Stimulated activated CD8-positive, alpha-beta memory T cell treated with anti-CD3 and anti-CD28 coated beads, Interleukin-7, amount 100 ng/mL, for 24 hours (primary cell): Measurements from ENCODE around the gene KCNQ1OT1.

Source experiments
- DNase-seq: peaks from one replicate; pipeline ENCODE4 v3.0.0-alpha.2; 2020; ENCODE audit warnings: low read depth

The KCNQ1OT1 gene

GRCh38 chr11:2719831-2720590 is 20.2 kb upstream of the KCNQ1OT1 start:
- no peak for DNase-seq

- no peak for DNase-seq
Measured at GRCh38 chr11:2718817-2719438, 19.1 kb upstream of the KCNQ1OT1 start.

- no peak for DNase-seq
Measured at GRCh38 chr11:2717561-2718325, 17.9 kb upstream of the KCNQ1OT1 start.

DNA sequence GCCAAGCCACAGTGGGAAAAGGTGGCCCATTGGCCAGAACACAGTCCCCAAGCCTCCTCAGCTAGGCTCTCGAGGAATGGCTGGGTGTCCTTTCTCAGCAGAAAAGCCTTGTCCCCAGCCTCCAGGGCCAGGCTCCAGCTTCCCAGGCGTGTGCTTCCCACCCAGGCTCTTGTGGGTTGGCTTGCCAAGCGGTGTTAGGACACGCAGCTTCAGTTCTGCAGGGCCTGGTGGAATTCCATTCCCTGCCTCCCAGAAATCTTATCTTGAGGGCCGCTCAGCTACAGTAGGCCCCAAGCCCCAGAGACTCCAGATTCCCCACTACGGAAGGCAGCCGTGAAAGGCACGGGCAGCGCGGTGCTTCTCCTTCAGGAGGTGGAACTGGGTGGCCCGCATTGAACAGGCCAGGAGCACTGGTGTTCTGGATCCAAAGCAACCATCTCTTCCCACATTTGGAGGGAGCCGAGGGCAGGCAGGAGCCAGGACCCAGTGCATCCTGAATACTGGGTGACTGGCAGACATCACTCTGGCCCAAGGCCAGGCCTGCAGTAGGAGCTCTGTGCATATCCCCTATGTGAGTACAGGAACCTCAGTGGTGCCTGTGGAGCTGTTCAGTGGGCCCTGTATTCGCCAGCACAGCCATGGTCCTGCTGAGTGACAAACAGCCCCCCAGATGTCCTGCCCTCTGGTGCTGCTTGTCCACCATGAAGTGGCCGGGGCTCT is 16.7 kb upstream of the KCNQ1OT1 start:
- no peak for DNase-seq

DNA sequence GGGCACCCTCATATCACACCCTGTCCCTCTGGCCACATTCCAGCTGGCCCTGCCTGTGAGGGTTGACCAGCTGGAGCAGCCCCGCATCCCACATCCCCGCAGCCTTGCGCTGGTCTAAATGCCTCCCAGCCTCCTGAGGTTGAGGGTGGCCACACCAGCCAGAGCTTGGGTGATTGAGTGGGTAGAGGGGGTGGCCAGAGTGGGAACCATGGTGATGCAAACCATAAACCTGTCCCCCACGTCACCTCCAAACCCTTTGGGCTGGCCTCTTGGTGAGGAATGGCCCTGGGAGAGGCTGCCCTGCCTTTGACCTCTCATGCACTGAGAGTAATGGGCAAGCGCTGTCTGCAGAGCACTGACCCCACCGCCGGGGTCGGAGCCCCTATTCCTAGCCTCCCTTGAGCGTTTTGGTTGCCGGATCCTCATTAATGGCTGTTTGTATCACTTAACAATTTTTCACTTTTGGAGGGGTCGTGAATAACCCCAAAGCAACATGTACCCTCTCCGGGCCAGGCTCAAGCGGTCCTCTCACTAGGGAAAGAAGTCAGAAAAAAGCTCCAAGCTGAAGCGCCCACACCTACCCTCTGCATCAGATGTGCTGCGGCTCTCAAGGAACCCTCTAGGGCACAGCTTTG is 16.0 kb upstream of the KCNQ1OT1 start:
- DNase-seq, result no peak

- DNase-seq, result no peak
Measured at GRCh38 chr11:2714871-2715270, 15.1 kb upstream of the KCNQ1OT1 start.

DNA sequence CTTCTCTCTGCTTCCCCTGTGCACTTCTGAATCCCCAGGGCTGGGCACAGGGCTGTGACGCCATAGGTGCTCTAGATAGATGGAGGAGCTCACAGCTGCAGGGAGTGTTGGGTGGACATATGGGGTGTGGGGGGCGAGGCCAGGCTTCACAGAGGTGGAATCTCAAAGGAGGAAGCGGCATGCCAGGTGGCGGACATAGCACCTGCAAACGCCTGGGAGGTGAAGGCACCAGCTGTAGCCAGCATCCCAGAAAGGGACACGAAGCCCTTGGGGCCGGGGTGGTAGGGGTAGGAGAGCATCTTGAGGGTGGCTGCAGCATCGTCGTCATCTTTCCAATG is 14.6 kb upstream of the KCNQ1OT1 start:
- DNase-seq, result no peak

GRCh38 chr11:2713661-2714462 is 14.1 kb upstream of the KCNQ1OT1 start:
- DNase-seq, result no peak

GRCh38 chr11:2713094-2713493 is 13.3 kb upstream of the KCNQ1OT1 start:
- no peak for DNase-seq

DNA sequence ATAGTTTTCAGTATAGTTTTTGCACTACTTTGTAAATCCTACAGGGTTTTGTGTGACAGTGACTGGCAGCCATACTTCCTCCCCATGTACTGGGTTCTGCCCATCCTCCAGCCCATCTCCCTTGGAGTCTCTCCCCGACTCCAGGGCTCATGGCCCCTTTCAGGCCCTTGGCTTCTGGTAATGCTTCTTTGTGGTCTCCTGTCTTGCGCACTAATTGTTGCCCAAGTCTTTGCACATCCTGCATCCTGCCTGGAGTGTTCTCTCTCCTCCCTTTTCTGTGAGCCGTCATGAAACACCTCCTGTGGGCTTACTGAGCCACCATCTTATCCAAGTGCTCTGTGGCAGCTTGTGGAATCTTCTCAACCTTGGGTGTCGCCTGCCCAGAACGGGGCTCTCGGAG is 11.4 kb upstream of the KCNQ1OT1 start:
- no peak for DNase-seq

DNA sequence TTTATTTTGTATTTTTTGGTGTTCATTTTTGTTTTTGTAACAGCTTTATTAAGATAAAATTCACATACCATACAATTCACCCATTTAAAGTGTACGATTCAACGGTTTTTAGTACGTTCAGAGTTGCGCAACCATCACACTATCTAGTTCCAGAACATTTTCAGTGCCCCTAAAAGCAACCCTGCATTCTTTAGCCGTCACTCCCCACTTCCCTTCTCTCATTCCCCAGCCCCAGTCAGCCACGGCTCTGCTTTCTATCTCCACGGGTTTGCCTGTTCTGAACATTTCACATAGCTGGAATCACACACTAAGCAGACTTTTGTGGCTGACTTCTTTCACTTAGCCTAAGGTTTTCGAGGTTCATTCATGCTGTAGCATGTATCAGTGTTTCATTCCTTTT is 9.6 kb upstream of the KCNQ1OT1 start:
- no peak for DNase-seq

DNA sequence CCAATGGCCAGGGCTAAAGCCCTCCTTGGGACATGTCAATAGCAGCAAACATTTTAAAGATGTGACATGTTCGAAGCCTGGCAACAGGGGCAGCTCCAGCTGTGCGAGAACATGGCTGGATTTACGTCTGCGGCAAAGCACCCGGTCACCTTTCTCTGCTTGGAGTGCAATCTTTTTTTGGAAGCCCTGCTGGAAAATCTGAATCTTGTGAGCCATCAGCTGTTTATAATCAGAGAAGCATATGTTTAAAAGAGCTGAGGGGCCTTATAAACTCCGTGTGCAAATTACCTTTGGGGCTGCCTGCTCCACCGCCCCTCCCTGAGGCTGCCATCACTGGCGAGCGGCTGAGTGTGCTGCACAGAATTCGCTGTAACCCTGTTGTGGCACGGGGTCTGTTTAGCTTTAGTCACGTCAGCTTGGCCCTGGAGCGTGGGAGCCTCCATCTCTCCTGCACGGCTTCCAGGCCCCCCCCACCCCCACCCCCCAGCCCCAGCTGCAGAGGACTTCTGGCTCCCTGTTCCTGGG is 9.0 kb upstream of the KCNQ1OT1 start:
- DNase-seq, result no peak

DNA sequence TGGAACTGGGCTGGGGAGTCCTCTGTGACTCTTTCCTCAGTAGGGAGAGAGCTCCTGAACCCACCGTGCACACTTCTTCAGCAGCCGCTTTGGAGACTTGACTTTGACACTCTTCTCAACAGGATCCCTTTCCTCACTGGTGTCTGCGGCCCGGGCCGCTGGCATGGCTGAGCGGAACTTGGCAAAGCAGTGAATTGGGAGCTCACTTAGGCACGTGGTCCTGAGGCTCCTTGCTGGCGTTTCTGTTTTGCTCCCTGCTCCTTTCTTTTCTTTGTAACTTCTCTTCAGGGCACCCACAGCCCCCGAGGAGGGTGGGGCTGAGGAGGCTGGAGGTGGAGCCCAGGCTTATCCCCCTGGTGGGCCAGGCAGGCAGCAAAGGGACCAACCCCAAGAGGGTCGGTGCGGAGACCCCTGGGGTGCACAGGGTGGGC is 8.4 kb upstream of the KCNQ1OT1 start:
- no peak for DNase-seq

DNA sequence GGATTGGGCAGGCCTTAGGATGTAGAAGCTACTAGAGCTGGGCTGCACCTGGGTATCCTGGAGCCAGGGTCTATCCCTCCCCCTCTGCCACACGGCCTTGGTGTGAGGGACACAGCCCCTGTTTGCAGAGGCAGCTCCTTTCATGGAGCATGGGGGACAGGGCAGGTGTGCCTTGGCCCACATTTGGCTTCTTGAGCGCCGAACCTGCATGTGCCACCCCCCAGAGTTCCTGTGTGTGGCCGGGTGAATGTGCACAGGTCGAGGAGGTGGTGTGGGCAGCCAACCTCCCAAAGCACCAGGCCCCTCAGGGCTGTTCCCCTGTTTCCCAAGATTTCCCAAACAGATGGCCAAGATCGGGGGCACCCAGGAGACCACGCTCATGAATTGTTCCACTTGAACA is 7.9 kb upstream of the KCNQ1OT1 start:
- DNase-seq, result no peak

- DNase-seq, result no peak
Measured at GRCh38 chr11:2706321-2706720, 6.5 kb upstream of the KCNQ1OT1 start.

GRCh38 chr11:2704896-2705606 is 5.3 kb upstream of the KCNQ1OT1 start:
- no peak for DNase-seq

DNA sequence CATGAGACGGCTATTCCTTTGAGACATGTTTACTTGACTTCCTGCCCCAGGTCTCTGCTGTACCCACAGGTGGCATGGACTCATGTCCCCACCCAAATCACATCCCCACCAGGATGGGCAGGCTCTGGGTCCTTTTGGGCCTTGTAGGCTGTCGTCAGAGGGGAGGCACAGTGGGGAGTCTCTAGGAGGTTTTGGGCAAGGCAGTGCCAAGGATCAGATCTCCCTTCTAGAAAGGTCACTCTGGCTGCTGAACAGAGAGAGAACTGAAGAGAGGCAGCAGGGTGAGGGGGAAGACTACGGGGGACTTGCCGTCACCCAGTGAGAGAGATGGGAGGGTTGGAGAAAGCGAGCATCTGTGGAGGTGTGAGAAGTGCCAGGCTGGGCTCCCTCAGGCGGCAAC is 4.6 kb upstream of the KCNQ1OT1 start:
- DNase-seq, result no peak

DNA sequence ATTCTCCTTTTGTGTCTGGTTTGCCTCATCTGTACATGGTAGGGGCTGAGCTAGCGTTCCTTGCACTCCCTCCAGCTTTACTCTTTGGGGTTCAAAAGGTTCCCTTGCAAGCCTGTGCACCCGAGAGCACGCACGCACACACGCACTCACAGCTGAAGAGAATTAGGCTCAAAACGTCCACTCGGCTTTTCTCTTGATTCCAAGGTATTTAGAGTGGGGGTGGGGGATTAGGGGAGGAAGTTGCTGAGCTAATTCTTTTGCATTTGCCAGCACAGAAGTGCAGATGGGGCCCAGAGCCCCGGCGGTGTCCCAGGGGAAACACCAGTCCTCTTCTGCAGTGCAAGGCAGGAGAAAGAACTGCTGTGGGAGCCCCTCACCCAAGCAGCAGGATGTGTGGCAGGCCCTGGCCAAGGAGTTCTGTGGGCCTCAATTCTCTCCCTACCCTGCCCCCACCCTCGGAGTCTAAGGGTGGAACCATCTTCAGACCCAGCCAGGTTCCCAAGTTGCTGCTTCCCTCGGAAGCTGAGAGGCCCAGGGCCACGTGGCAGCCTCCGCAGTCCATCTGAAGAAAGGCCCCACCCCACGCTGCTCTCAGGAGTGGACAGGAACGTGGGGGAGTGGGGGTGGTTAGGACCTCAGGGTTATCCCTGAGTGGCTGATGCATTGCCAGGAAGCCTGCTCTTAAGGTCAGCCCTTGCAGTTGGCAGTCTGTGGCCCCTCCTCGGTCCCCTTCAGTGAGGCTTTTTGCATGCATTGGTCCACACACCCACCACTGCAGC is 3.8 kb upstream of the KCNQ1OT1 start:
- no peak for DNase-seq

- no peak for DNase-seq
Measured at GRCh38 chr11:2702771-2703362, 3.1 kb upstream of the KCNQ1OT1 start.
